IMR-90 (cell line): ENCODE data around the gene TRPM3. TPM values are rescaled to one million over a fixed set of nuclear protein-coding genes. Genes with fewer than 3 reads are reported as not detected.

Source experiments
- ATAC-seq: fragments of 200-7000 bp; cut with Tn5 transposase; 2 replicates; pipeline ENCODE4 v1.9.1; 2020; ENCODE audit warnings: low read depth, mild to moderate bottlenecking, moderate library complexity
- BruUV-seq: library from RNA; stranded (reverse); fragments of 400-500 nt; replicated peaks from 2 replicates; lab custom pipeline; 2021; lab: Mats Ljungman, UMichigan
- CTCF ChIA-PET: fragments of 300-600 bp; formaldehyde crosslinking; extraction: SDS; loops from one replicate; lab custom pipeline; 2021; ENCODE audit warnings: antibody characterized with exemption; lab: Yijun Ruan, JAX
- POLR2A ChIA-PET: fragments of 300-600 bp; sonication (Branson Sonifier 250); formaldehyde crosslinking; loops from one replicate; lab custom pipeline; 2022; ENCODE audit warnings: antibody characterized with exemption; ENCODE audit not compliant: unreplicated experiment; lab: Charles Lee
- DNase-seq: peaks from one replicate; pipeline ENCODE4 v3.0.0; 2013
- H2AFZ ChIP-seq: replicated peaks from 2 replicates; pipeline ENCODE3; 2013; ENCODE audit warnings: low read length, mild to moderate bottlenecking; ENCODE audit not compliant: poor library complexity
- H2AK5ac ChIP-seq: 2 replicates; pipeline ENCODE4 v1.6.1; 2013; ENCODE audit warnings: low read depth, low read length, inconsistent platforms
- H2AK9ac ChIP-seq: replicated peaks from 2 replicates; pipeline ENCODE3; 2013; ENCODE audit warnings: mild to moderate bottlenecking, low read depth, low read length, moderate library complexity; ENCODE audit not compliant: poor library complexity
- H2BK120ac ChIP-seq: 2 replicates; pipeline ENCODE4 v1.6.1; 2013; ENCODE audit warnings: low read depth, low read length, inconsistent platforms
- H2BK15ac ChIP-seq: 3 replicates; pipeline ENCODE4 v1.6.1; 2013; ENCODE audit warnings: low read depth, low read length, inconsistent platforms
- H2BK20ac ChIP-seq: 2 replicates; pipeline ENCODE4 v1.6.1; 2013; ENCODE audit warnings: low read depth, mild to moderate bottlenecking, inconsistent platforms, low read length, moderate library complexity
- H2BK5ac ChIP-seq: 2 replicates; pipeline ENCODE4 v1.6.1; 2013; ENCODE audit warnings: mild to moderate bottlenecking, low read depth, low read length, inconsistent platforms; ENCODE audit not compliant: poor library complexity, severe bottlenecking
- H3K14ac ChIP-seq: replicated peaks from 2 replicates; pipeline ENCODE4 v1.6.1; 2013; ENCODE audit warnings: low read depth, low read length, inconsistent platforms
- H3K18ac ChIP-seq: 2 replicates; pipeline ENCODE4 v1.6.1; 2013; ENCODE audit warnings: low read depth, low read length, control low read depth
- H3K23ac ChIP-seq: 2 replicates; pipeline ENCODE4 v1.6.1; 2013; ENCODE audit warnings: low read depth, low read length, inconsistent platforms
- H3K27ac ChIP-seq: 2 replicates; pipeline ENCODE4 v1.5.1; 2013; ENCODE audit warnings: mild to moderate bottlenecking, control low read depth, low read length; ENCODE audit not compliant: insufficient read depth
- H3K27me3 ChIP-seq: 2 replicates; pipeline ENCODE4 v1.6.1; 2013; ENCODE audit warnings: low read length; ENCODE audit not compliant: control insufficient read depth, insufficient read depth
- H3K36me3 ChIP-seq: 2 replicates; pipeline ENCODE4 v1.6.1; 2013; ENCODE audit warnings: low read length, mixed read lengths; ENCODE audit not compliant: control insufficient read depth, insufficient read depth
- H3K4ac ChIP-seq: 2 replicates; pipeline ENCODE4 v1.6.1; 2013; ENCODE audit warnings: low read depth, low read length, inconsistent platforms
- H3K4me1 ChIP-seq: 2 replicates; pipeline ENCODE4 v1.6.1; 2013; ENCODE audit warnings: low read length, mixed read lengths; ENCODE audit not compliant: control insufficient read depth, insufficient read depth
- H3K4me2 ChIP-seq: 2 replicates; pipeline ENCODE4 v1.6.1; 2013; ENCODE audit warnings: low read depth, mild to moderate bottlenecking, control low read depth, low read length, moderate library complexity
- H3K4me3 ChIP-seq: 2 replicates; pipeline ENCODE4 v1.5.1; 2013; ENCODE audit warnings: low read depth, mild to moderate bottlenecking, control low read depth, low read length, moderate library complexity; ENCODE audit not compliant: insufficient read depth
- H3K56ac ChIP-seq: 2 replicates; pipeline ENCODE4 v1.6.1; 2013; ENCODE audit warnings: low read length, inconsistent platforms; ENCODE audit not compliant: insufficient read depth; ENCODE audit errors: extremely low read depth
- H3K79me1 ChIP-seq, 2 experiments: 2 replicates each; pipeline ENCODE4 v1.6.1; 2013; ENCODE audit warnings: low read length in 2 of 2, inconsistent platforms in 1 of 2, low read depth in 1 of 2
- H3K9ac ChIP-seq: 2 replicates; pipeline ENCODE4 v1.6.1; 2013; ENCODE audit warnings: low read depth, low read length, control low read depth
- H3K9me1 ChIP-seq: 2 replicates; pipeline ENCODE4 v1.6.1; 2013; ENCODE audit warnings: low read length, inconsistent platforms; ENCODE audit not compliant: insufficient read depth
- H3K9me3 ChIP-seq: 2 replicates; pipeline ENCODE4 v1.6.1; 2013; ENCODE audit warnings: low read length; ENCODE audit not compliant: control insufficient read depth, insufficient read depth
- H4K20me1 ChIP-seq: 2 replicates; pipeline ENCODE4 v1.6.1; 2013; ENCODE audit warnings: low read length, inconsistent platforms; ENCODE audit not compliant: insufficient read depth
- H4K5ac ChIP-seq: 2 replicates; pipeline ENCODE4 v1.6.1; 2013; ENCODE audit warnings: mild to moderate bottlenecking, low read depth, low read length, control low read depth
- H4K8ac ChIP-seq, 2 experiments: 2 replicates each; pipeline ENCODE4 v1.6.1; 2013; ENCODE audit warnings: low read depth in 2 of 2, low read length in 2 of 2, control low read depth in 1 of 2, inconsistent platforms in 1 of 2
- H4K91ac ChIP-seq: 2 replicates; pipeline ENCODE4 v1.6.1; 2013; ENCODE audit warnings: low read depth, low read length, inconsistent platforms; ENCODE audit not compliant: insufficient read depth
- CEBPB ChIP-seq: IDR thresholded peaks from 2 replicates; pipeline ENCODE4 v1.6.1; 2012; ENCODE audit warnings: low read depth, low read length, improper control_type of control experiment
- NFE2L2 ChIP-seq: fragments of 150-350 bp; IDR thresholded peaks from 2 replicates; pipeline ENCODE4 v1.6.1; 2016; ENCODE audit warnings: low read depth, mild to moderate bottlenecking, low read length
- WGBS, 2 experiments: methylation state at CpG; one replicate each; pipeline versions ENCODE4 v1.1.5 to v1.1.7; 2013; ENCODE audit warnings: missing lambda C conversion rate in 2 of 2; ENCODE audit not compliant: insufficient read length in 1 of 2; ENCODE audit errors: extremely low coverage in 2 of 2; 5-methylcytosine and 5-hydroxymethylcytosine counted together
- dilution Hi-C: fragments of 300-500 bp; cut with HindIII; formaldehyde crosslinking; loops from one replicate; pipeline ENCODE4 v1.14.3; 2018; ENCODE audit warnings: low sequenced_read_pairs; ENCODE audit not compliant: unreplicated experiment
- in situ Hi-C: fragments of 300-500 bp; cut with MboI; formaldehyde crosslinking; loops from 3 replicates; pipeline ENCODE4 v1.14.3; 2019; ENCODE audit warnings: low sequenced_read_pairs, inconsistent platforms, mixed read lengths
- intact Hi-C: fragments of 100-400 bp; cut with micrococcal nuclease; formaldehyde crosslinking; loops from 2 replicates; pipeline ENCODE4 v1.10.0; 2022
- polyA plus RNA-seq, 3 experiments: library from polyadenylated mRNA; depleted of rRNA; stranded (reverse); fragments of >200 nt; gene quantifications; 2 replicates each; pipeline ENCODE4 v1.2.3, GENCODE V29; 2012; ENCODE audit warnings: low replicate concordance in 1 of 3
- total RNA-seq: library from RNA; depleted of rRNA; stranded (reverse); fragments of >200 nt; gene quantifications from 2 replicates; pipeline ENCODE4 v1.2.3, GENCODE V29; 2012

The TRPM3 gene
- total and polyA plus RNA-seq, 2 of the 4 experiments (the other 2 are of a cell fraction) = not detected

GRCh38 chr9:70829591-70830265 lies 291.7 kb downstream of the TRPM3 start:
- Histone ChIP-seq H3K27ac (no peak overlapping the region), H3K4me3 (no peak overlapping the region), H3K36me3 (no peaks in the 10 kb centered on the region), H4K91ac (no peak overlapping the region), H2AFZ (no peak overlapping the region), H3K56ac (no peak overlapping the region), H4K8ac (no peak overlapping the region), H2AK5ac (no peak overlapping the region), H2BK5ac (no peak overlapping the region), H4K20me1 (no peaks in the 10 kb centered on the region), H3K27me3 (no peaks in the 10 kb centered on the region), H4K5ac (no peak overlapping the region), H3K9me1 (no peaks in the 10 kb centered on the region), H2BK15ac (no peak overlapping the region), H3K23ac (no peak overlapping the region), H3K9ac (no peak overlapping the region), H3K18ac (no peak overlapping the region), H2BK20ac (no peak overlapping the region), H3K14ac (no peak overlapping the region), H3K9me3 (no peaks in the 10 kb centered on the region), H3K4ac (no peak overlapping the region), H3K79me1 (no peaks in the 10 kb centered on the region), H3K4me2 (no peak overlapping the region), H2BK120ac (no peak overlapping the region), H3K4me1 (no peaks in the 10 kb centered on the region), H2AK9ac (no peak overlapping the region)
- in situ Hi-C loops (no loop called here), intact Hi-C loops (no loop called here), dilution Hi-C loops (no loop called here)
- BruUV-seq = no TSS peak
- ChIA-PET POLR2A (no interaction called here), CTCF (no interaction called here)
- ATAC-seq = no peak
- no CpG with 5 or more reads among the region's 5 CpGs for WGBS, 2 experiments
- no peak for DNase-seq
- TF ChIP-seq NFE2L2 (no peak), CEBPB (peak; percentile 88)
